Cardiac muscle cell (in vitro differentiated cells and primary cell): ENCODE data around the gene ZNF148. TPM values are rescaled to one million over a fixed set of nuclear protein-coding genes. Genes with fewer than 3 reads are reported as not detected.

Source experiments
- DNase-seq, 2 donors: peaks; one replicate each; pipeline versions ENCODE4 v3.0.0 to v3.0.0-alpha.2; 2010 to 2017; ENCODE audit warnings: low read depth in 1 of 2, low spot score in 1 of 2
- H3K27ac ChIP-seq: fragments of 200-600 bp; sonication (generic); 2 replicates; pipeline ENCODE4 v1.5.1; 2016
- H3K27me3 ChIP-seq: fragments of 200-600 bp; sonication (generic); 2 replicates; pipeline ENCODE4 v1.6.0; 2016; ENCODE audit warnings: control low read depth
- H3K36me3 ChIP-seq: fragments of 200-600 bp; sonication (generic); 2 replicates; pipeline ENCODE4 v1.5.1; 2016; ENCODE audit warnings: control low read depth
- H3K4me1 ChIP-seq: fragments of 200-600 bp; sonication (generic); 2 replicates; pipeline ENCODE4 v1.8.1; 2017; ENCODE audit warnings: low read depth, mild to moderate bottlenecking, mixed run types
- H3K4me3 ChIP-seq: fragments of 200-600 bp; sonication (generic); 2 replicates; pipeline ENCODE4 v1.5.1; 2016; ENCODE audit warnings: mild to moderate bottlenecking
- H3K9me3 ChIP-seq: fragments of 200-600 bp; sonication (generic); 2 replicates; pipeline ENCODE4 v1.5.1; 2017; ENCODE audit warnings: low read depth, mild to moderate bottlenecking, control low read depth
- polyA plus RNA-seq: library from polyadenylated mRNA; unstranded; fragments of >200 nt; fragmentation: Nextera tagmentation; extraction: Ambion mirVana; gene quantifications from 2 replicates; pipeline ENCODE4 v1.2.1, GENCODE V29; 2016
- total RNA-seq: library from RNA; depleted of rRNA; stranded (reverse); fragments of >200 nt; gene quantifications from 2 replicates; pipeline ENCODE4 v1.2.3, GENCODE V29; 2016
- TF ChIP-seq, protein P1 (sequence below): IDR thresholded peaks from 2 replicates; pipeline ENCODE4 v1.5.1; 2012; ENCODE audit warnings: low read depth, mild to moderate bottlenecking, low read length

ZNF148 gene
- total and polyA plus RNA-seq, 2 experiments from 2014 or later: 26.1 to 29.4 TPM

DNA sequence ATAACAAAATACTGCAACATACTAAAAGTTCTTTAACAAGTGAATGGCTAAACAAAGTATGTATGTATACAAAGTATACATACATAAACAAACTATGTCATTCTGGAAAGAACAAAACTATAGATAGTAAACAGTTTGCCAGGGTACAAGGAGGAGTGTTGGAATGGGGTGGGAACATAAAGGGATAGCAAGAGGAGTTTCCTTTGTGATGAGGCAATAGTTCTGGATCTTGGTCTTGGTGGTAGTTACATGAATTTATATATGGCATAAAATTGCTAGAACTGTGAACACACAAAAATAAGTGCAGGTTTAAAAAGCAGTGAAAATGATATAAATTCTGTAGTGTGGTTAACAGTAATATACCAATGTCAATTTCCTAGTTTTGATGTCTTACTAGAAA, 22.0 kb downstream of the ZNF148 start:
- DNase-seq: no peak
- Histone ChIP-seq H3K9me3 (no peaks in the 10 kb centered on the region), H3K36me3 (no peaks in the 10 kb centered on the region), H3K27ac (no peak overlapping the region), H3K27me3 (no peaks in the 10 kb centered on the region), H3K4me3 (no peak overlapping the region), H3K4me1 (peaks cover 9% of the 10 kb centered on the region)
- TF ChIP-seq, protein P1, sequence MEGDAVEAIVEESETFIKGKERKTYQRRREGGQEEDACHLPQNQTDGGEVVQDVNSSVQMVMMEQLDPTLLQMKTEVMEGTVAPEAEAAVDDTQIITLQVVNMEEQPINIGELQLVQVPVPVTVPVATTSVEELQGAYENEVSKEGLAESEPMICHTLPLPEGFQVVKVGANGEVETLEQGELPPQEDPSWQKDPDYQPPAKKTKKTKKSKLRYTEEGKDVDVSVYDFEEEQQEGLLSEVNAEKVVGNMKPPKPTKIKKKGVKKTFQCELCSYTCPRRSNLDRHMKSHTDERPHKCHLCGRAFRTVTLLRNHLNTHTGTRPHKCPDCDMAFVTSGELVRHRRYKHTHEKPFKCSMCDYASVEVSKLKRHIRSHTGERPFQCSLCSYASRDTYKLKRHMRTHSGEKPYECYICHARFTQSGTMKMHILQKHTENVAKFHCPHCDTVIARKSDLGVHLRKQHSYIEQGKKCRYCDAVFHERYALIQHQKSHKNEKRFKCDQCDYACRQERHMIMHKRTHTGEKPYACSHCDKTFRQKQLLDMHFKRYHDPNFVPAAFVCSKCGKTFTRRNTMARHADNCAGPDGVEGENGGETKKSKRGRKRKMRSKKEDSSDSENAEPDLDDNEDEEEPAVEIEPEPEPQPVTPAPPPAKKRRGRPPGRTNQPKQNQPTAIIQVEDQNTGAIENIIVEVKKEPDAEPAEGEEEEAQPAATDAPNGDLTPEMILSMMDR: no peak

DNA sequence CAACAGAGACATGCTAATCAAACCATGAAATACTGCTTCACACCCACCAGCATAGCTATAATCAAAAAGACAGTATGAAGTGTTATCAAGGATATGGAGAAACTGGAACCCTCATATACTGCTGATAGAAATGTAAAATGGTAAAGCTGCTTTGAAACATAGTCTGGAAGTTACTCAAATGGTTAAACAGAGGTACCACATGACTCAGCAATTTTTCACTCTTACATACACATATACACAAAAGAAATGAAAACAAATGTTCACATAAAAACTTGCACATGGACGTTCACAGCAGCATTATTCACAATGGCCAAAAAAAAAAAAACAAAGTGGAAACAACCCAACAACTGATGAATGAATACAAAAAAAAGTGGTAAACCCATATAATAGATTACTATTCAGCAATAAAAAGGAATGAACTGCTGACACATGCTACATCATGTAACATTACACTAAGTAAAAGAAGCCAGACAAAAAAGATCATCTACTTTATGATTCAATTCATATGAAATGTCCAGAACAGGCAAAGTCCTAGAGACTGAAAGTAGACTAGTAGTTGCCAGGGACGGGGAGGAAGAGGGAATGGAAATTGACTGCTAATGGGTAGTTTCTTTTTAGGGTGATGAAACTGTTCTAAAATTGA, 23.2 kb downstream of the ZNF148 start:
- TF ChIP-seq, protein P1: no peak
- H3K9me3 ChIP-seq: no peaks in the 10 kb centered on the region
- H3K36me3 ChIP-seq: no peaks in the 10 kb centered on the region
- no peaks in the 10 kb centered on the region for H3K27me3 ChIP-seq
- no peak overlapping the region for H3K27ac ChIP-seq
- peaks cover 9% of the 10 kb centered on the region for H3K4me1 ChIP-seq
- H3K4me3 ChIP-seq: no peak overlapping the region
- DNase-seq: no peak

DNA sequence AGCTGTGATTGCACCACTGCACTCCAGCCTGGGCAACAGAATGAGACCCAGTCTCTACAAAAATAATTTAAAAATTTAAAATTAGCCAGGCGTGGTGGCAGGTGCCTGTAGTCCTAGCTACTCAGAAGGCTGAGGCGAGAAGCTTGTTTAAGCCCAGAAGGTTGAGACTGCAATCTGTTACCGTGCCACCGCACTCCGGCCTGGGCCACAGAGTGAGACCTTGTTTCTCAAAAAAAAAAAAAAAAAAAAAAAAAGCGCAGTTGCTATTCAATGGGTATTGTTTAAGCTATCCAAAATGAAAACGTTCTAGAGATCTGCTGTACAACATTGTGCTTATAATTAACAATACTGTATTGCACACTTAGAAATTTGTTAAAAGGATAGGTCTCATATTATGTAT, 24.0 kb downstream of the ZNF148 start:
- Histone ChIP-seq H3K9me3 (no peaks in the 10 kb centered on the region), H3K27ac (no peak overlapping the region), H3K27me3 (no peaks in the 10 kb centered on the region), H3K4me3 (no peak overlapping the region), H3K4me1 (peaks cover 3% of the 10 kb centered on the region), H3K36me3 (no peaks in the 10 kb centered on the region)
- DNase-seq: no peak
- TF ChIP-seq, protein P1: no peak

DNA sequence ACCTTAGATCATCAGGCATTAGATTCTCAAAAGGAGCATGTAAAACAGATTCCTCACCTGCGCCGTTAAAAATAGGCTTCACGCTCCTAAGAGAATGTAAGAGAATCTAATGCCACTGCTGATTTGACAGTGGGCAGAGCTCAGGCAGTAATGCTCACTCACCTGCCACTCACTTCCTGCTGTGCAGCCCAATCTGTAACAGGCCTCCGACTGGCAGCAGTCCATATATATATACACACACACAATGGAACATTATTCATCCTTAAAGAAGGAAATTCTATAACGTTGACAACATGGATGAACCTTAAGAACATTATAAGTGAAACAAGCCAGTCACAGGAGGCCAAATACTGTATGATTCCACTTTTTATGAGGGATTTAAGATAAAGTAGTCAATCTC, 24.5 kb downstream of the ZNF148 start:
- no peaks in the 10 kb centered on the region for H3K4me1 ChIP-seq
- H3K27me3 ChIP-seq: no peaks in the 10 kb centered on the region
- no peak overlapping the region for H3K27ac ChIP-seq
- H3K36me3 ChIP-seq: no peaks in the 10 kb centered on the region
- no peak overlapping the region for H3K4me3 ChIP-seq
- no peaks in the 10 kb centered on the region for H3K9me3 ChIP-seq
- TF ChIP-seq, protein P1: no peak
- DNase-seq: no peak

DNA sequence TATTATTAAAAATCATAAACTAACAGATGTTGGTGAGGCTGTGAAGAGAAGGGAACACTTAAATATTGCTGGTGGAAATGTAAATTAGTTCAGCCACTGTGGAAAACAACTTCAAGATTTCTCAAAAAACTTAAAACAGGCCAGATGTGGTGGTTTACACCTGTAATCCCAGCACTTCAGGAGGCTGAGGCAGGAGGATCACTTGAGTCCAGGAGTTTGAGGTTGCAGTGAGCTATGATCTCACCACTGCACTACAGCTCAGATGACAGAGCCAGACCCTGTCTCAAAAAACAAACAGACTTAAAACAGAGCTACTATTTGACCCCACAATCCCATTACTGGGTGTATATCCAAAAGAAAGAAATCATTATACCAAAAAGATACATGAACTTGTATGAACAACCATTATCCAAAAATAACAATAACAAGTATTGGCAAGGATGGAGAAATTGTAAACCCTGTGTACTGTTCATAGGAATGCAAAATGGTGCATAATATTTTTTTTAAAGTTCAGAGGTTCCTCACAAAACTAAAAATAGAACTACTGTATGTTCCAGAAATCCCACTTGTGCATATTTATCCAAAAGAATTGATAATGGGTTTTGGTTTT, 25.5 kb downstream of the ZNF148 start:
- H3K27ac ChIP-seq: no peak overlapping the region
- no peaks in the 10 kb centered on the region for H3K4me1 ChIP-seq
- no peak overlapping the region for H3K4me3 ChIP-seq
- H3K36me3 ChIP-seq: no peaks in the 10 kb centered on the region
- H3K9me3 ChIP-seq: no peaks in the 10 kb centered on the region
- H3K27me3 ChIP-seq: no peaks in the 10 kb centered on the region
- TF ChIP-seq, protein P1: no peak
- no peak for DNase-seq
